ENCODE results near the gene BTBD2.
"Not testable (repeated sequence)": the region's sequence is repeated elsewhere in the genome, so short reads cannot be mapped to it uniquely, and the experiment has no call there.

Gene BTBD2

DNA sequence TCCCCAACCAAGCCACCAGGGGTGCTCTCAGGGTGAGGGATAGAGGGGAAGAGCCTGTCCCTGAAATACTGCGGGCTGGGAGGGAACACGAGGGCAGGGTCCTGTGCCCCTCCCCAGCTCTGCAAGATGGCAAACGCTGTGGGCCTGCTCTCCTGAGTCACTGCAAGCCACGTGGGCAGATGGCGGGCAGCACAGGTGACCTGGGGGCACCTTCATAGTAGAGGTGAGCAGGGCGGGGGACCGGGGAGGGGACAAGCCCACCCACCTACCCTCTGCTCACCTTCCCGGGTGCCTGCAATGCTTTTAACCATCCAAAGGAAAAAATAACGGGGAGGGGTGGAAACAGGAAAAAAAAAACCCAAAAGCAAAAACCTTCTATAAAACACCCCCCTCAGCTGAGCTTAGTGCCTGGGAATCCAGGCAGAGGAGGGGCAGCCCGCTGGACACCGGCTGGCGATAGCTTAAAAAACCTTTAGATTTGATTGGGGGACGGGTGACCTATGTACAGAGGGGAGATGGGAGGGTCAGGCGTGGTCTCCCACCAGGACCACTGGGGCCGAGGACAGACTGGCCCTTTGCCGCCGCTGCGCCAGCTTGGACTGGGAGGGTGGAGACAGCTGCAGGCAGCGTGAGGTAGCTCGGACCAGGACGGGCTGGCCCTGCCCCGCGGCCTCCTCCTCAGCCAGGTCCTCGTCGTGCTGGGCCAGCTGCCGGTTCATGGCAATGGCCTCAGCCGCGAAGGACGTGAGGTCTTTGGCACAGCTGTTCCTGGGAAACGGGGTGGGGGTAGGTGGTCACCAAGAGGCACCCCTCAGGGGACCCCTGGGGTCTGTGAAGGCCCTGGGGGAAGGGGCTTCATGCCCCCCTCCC lies 23.8 kb upstream of the BTBD2 start:
- DNase-seq = no peak

DNA sequence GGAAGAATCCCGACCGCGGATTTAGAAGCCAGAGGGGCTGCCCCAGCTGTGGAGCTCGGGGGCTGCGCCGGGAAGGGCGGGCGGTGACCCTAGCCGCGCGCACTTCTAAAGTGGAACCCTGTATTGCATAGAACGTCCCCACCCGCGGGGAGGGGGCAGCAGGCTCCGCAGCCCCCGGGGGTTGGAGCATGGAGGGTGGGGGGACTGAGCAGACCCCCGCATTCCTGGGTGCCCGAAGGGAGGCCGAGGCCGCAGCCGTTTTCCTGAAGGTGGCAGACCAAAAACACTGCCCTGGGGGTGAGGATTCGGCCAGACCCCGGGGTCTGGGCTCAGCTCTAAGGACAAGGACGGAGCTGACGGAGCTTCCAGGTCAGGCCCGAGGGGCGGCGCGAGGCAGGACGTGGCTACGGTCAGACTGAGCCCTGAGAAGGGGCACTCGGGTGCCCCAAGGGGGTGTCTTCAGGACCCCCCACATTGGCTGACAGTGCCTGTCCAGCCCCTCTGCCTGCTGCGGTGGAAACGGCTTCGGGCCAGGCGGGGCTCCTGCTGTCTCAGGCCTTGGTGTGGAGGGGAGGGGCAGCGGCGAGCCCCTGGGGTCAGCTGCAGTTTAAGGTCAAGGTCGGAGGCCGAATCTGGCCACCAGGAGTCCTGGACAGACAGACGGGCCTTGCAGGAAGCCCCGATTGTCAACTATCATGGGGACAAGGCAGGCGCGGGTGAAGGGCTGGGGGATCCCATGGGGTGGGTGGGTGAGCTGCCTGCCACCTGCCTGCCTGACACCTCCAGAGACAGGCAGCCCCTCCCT lies 23.0 kb upstream of the BTBD2 start:
- no peak for DNase-seq

DNA sequence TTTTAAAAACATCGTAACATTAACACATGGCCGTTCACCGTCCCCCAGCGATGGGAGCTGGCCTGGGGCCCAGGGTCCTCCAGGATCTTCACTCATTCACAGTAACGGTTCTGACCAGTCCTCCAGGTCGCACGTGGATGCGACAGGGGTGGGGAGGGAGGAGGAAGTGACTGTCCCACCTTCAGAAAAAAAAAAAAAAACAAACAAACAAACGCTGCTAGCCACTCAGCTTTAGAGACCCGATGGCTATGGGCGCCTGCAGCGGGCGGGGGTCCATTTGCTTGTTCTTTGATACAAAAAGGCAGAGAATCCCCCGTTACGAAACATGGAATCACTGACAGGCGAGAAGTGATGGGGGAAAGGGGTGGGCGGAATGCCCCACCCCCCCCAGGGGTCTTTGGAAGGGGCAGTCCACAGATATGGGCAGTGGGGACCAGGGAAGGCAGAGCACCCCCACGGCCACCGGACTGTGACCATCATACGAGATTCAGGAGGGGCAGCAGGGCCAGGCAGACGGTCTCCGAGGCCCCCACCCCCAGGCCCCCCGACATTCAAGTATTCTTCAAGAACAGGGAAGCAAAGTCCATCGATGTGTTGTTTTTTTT lies 22.2 kb upstream of the BTBD2 start:
- no peak for DNase-seq

DNA sequence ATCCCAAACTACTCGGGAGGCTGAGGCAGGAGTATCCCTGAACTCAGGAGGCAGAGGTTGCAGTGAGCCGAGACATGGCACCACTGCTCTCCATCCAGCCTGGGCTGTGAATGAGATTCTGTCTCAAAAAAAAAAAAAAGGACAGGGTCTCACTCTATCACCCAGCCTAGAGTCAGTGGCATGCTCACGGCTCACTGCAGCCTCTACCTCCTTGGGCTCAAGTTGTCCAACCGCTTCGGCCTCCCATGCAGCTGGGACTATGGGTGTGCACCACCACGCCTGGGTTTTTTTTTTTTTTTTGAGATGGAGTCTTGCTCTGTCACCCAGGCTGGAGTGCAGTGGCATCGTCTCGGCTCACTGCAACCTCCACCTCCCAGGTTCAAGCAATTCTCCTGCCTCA lies 20.9 kb upstream of the BTBD2 start:
- DNase-seq = no peak

DNA sequence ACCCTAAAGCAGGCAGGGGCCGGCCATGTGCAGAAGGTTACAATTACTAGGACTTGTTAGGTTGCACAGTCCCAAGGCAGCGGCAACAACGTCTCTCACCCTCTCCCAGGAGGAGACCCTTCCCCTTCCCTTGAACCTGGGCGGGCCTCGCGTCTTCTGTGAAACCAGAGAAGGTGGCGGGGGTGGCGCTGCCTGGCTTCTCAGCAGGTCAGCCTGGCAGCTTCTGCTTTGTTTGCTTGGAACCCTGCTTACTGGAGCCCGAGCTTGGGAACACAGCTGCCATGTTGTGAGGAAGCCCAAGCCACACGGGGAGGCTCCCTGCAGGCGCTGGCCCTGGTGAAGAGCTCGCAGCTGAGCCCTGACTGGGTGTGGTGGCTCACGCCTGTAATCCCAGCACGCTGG lies 20.1 kb upstream of the BTBD2 start:
- DNase-seq = no peak

DNA sequence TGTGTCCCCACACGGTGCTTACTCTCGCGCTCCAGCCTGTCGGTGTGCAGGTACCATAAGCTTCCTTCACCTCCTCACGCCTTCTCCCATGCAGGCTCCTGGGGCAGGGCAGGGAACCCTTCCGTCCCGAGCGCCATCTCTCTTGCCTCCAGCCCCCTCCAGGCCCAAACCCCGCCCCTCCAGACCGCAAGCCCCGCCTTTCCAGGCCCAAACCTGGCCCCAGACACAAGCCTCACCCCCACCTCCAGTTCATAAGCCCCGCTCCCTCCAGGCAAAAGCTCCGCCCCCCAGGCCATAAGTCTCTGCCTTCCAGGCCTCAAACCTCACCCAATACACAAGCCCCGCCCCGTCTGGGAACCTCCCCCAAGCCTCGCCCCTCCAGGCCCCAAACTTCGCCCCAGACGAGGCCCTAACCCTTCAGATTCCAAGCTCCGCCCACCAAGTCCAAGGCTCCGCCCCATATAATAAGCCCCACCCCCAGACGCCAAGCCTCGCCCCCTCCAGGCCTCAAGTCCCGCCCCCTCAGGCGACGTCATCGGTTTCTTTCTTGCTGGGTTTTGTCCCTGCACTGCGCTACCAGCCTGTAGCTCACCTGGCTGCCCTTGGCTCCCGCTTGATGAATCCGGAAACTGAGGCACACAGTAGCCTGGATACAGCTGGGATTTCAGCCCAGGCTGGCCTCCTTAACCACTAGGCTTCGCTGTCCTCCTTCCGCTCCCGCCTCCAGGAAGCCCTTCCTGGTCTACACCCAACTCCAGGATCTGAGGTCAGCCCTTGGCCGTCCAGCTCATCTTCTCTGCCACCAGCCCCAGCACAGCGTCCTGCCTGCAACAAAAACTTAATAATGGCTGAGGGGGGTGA lies 19.4 kb upstream of the BTBD2 start:
- no peak for DNase-seq

DNA sequence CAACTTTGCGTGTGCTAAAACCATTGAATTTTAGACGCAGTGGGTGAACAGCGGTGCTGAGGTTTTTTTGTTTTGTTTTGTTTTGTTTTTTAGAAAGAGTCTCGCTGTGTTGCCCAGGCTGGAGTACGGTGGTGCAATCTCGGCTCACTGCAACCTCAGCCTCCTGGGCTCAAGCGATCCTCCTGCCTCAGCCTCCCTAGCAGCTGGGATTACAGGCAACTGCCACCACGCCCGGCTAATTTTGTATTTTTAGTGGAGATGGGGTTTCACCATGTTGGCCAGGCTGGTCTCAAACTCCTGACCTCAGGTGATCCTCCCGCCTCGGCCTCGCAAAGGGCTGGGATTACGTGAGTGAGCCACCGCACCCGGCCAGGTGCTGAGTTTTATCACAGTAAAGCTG lies 18.7 kb upstream of the BTBD2 start:
- DNase-seq = not testable (repeated sequence)

DNA sequence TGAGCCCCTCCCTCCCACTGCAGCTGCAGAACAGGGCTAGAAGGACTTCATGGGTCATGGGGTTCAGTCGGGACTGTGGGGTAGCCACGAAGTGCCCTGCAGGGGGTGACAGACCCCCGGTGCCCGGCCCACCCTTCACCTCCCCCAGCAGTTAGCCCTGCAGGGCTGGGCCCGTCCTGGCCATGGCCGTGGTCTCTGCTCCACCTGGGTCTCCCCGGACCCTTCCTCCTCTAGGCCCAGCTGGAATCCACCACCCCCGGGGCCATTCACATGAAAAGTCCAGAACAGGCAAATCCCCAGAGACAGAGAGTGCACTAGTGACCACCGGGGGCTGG lies 18.3 kb upstream of the BTBD2 start:
- DNase-seq = no peak

DNA sequence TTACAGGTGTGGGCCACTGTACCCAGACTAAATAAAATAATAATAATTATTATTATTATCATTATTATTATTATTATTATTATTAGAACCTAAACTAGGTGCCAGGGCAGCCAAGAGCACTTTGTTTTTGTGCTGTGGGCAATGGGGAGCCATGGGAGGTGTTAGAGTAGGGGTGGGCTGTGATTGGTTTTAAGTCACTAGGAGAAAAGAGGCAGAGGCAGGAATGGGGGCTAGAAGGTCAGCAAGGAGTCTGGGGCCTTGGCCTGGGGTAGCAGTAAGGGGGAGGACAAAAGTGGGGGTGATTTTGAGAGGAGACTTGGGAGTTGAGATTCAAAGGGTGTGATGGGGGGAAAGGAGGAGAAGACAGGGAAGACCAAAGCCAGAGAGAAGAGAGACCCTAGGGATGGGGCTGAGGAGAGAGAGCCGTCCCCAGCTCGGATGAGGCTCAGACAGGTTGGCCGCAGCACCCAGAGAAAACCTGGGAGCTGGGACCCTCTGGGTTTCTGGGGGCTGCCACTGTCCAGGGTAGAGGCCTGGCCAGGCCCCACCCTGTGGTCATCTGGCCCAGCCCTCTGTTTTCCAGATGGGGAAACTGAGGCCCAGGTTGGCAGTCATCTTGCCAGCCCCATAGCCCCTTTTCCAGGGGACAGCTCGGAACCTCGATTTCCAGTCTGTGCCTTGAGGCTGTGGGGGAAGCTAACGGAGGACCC lies 17.8 kb upstream of the BTBD2 start:
- DNase-seq = no peak

DNA sequence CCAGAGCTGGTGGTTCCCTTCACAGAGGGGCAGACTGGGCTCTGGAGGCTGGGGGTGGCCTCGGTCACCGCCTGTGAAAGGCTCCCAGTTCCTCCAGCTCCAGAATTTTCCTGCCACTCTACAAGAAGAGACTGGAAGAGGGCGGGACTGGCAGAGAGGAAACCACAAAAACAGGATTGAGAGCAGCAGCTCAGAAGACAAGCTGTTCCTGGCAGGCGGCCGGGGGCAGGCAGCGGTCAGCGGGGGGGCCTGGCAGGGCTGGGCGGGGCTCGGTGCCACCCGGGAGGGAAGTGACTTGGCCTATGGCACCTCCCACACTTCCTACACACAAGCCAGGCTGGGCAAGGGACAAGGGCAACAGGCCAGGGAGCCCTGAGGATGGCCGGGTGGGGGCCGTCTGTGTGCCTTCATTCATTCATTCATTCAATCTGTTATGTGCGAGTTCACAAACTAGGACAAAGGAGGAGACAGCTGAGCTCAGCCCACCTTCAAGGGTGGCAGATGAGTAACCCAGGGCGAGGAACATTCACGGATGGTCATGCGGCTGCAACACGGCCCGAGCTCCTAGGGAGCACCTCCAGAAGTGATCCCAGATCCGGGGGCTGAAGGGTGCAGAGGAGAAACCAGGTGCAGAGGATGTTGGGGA lies 16.9 kb upstream of the BTBD2 start:
- peak; percentile 90 for DNase-seq

DNA sequence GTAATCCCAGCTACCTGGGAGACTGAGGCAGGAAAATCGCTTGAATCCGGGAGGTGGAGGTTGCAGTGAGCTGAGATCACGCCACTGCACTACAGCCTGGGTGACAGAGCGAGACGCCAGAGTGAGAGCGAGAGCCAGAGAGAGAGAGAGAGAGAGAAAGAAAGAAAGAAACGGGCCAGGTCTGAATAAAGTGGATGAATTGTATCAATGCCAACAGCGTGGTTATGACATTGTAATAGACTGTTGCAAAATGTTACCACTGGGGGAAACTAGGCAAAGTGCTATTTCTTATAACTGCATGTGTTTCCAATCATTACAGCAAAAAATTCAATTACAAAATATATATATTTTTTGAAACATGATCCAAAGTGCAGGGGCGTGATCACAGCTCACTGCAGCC lies 11.8 kb upstream of the BTBD2 start:
- DNase-seq = no peak

DNA sequence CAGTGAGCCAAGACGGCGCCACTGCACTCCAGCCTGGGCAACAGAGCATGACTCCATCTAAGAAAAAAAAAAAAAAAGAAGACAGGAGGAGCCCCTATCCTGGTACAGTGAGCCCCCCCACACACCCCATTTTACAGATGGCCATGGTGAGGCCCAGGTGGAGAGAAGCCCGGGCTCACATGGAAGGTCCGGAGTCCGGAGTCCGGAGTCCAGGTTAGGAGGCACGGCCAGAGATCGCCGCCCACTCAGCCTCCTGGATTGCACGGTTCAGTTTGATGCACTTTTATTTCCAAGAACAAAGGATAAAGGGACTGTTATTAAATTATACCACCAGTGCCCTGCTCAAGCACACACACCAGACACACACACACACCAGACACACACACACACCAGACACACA lies 11.3 kb upstream of the BTBD2 start:
- DNase-seq = no peak

DNA sequence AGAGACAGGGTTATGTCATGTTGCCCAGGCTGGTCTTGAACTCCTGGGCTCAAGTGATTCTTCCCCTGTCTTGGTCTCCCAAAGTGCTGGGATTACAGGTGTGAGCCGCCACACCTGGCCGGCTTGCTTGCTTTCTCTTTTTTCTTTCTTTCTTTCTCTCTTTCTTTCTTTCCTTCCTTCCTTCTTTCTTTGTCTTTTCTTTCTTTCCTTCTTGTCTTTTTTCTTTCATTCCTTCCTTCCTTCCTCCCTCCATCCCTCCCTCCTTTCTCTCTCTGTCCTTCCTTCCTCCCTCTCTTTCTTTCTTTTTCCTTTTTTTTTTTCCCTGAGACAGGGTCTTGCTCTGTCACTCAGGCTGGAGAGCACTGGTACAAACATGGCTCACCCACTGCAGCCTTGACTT lies 6.8 kb upstream of the BTBD2 start:
- DNase-seq = no peak

DNA sequence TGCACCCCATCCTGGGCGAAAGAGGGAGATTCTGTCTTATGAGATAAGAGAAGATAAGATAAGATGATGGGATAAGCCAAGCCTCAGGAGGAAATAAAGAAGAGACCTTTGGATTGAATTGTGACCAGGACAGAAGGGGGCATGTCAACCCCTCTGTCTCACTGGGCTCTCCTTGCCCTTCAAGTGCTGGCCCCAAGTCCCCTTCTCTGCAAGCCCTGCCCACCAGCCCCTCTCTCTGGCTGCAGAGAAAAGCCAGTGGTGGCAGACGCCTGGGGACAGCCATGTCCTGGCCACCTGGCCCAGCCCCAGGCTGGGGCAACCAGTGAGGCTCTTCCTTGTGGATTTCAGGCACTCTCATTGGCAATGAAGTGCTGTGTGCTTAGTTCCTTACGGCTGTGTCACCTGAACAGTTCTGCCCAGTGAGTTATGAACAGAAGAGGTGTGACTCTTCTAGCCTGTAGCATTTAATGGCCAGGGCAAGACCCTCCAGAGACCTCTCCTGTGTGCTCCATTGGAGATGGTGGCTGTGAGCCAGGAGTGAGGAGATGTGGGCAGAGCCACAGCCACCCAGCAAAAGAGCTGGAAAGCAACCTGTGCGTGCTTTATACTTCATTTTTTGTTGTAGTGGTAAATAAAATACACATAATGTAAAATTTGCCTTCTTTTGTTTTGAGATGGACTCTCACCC lies 6.1 kb upstream of the BTBD2 start:
- peak; percentile 37 for DNase-seq

DNA sequence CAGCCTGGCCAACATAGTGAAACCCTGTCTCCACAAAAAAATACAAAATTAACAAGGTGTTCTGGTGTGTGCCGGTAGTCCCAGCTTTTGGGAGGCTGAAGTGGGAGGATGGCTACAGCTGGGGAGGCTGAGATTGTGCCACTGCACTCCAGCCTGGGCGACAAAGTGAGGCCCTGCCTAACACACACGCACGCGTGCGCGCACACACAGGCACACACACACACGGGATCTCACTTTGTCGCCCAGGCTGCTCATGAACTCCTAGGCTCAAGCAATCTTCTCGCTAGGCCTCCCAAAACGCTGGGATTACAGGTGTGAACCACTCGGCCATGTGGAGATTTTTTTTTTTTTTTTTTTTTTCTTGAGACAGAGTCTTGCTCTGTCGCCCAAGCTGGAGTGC lies 3.2 kb upstream of the BTBD2 start:
- DNase-seq = no peak

DNA sequence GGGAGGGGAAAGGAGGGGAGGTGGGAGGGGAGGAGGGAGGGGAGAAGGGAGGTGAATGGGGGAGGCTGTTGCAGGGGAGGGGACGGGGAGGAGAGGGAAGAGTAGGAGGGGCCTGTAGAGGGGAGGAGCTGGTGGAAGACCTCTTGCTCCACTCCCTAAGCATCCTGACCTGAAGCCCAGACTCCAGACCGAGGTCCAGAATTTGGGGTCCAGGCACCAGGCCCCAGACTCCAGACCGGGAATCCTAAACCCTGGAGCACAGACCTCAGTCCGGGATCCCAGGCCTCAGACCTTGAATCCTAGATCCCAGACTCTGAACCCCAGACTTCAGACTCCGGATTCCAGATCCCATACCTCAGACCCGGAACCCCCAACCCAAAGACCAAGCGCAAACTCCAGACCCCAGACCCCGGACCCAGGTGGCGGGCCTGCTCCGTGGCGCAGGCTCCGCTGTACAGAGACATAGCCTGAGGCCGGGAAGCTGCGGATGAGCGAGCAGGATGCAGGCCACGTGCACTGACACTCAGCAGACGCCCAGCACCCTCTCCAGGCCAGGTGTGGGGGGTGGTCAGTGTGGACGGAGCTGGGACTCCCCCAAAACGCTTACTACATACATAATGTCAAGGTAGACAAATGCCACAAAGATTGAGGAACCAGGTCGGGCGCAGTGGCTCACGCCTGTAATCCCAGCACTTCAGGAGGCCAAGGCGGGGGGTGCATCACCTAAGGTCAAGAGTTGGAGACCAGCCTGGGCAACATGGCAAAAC lies 710 bp upstream of the BTBD2 start:
- DNase-seq = peak; percentile 33

DNA sequence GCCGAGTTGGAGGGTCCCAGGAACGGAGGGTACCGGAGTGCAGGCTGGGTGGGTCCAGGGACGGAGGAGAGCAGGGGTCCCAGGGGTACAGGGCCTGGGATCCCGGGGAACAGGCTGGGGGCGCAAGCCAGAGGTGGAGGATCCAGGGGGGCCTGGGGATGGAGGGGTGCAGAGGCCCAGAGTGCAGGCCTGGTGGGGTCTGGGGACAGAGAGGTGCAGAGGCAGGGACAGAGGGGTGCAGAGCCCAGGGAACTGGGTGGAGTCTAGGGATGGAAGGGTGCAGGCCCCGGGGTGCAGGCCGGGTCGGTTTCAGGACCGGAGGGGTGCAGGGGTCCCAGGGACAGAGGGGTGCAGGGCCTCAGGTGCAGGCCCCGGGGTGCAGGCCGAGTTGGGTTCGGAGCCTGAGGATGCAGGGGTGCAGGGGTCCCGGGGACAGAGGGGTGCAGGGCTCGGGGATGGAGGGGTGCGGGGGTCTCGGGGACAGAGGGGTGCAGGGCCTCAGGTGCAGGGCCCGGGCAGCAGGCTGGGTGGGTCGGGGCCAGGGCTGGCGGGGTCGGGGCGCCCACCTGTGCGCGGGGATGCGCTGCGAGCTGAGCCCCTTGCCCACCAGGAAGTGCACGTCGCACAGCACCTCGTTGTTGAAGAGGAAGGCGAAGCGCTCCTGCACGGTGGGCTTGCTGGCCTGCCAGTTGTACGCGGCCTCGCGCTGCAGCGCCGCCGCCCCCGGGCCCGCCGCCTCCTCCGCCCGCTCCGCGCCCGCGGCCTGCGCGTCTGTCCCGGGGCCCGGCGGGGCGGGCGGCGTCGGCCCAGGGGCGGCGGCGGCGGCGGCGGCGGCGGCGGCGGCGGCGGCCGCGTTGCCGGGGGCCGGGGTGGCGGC lies 545 bp downstream of the BTBD2 start:
- DNase-seq = no peak

DNA sequence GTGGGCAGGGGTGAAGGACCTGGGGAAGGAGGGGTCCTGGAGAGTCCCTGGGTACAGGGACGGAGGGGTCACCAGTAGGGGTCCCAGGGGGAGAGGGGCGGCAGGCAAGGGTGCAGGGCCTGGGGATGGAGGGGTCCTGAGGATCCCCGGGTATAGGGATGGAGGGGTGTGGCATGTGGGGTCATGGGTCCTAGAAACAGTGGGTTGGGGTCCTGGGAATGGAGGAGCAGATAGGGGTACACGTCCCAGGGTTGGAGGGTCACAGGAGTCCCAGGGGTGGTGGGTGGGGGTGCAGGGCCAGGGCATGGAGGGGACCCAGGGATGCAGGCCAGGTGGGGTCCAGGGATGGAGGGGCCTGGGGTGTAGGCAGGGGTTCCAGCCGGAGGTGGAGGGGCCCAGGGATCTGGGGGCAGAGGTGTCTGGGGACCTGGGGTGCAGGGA lies 1.4 kb downstream of the BTBD2 start:
- DNase-seq = no peak

DNA sequence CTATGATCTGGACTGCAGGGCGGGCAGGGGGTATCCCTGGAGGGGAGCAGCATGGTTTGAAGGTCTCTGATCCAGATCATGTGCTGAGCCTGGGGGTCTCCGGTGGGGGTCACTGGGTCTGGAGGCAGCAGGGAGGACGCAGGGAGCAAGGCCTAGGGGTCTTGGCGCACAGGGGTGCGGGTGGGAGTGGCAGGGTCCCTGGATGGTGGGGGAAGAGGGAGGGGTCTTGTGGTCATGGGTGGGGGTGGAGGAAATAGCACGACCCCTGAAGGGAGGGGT lies 1.9 kb downstream of the BTBD2 start:
- DNase-seq = no peak

All from NCI-H2029 treated with DMSO at 0.1 percent for 48 hours (cell line).